Brain microvascular endothelial cell (primary cell): ENCODE data around the gene ELK1.
A peak's percentile ranks its signal among the peaks of the same experiment; 100 is the strongest.

Experiments used
- DNase-seq: peaks from one replicate; pipeline ENCODE4 v3.0.0-alpha.2; 2020
- H3K27ac ChIP-seq: fragments of 250-450 bp; sonication (Bioruptor Pico); 2 replicates; pipeline ENCODE4 v1.5.1; 2020; ENCODE audit warnings: mild to moderate bottlenecking, moderate library complexity
- H3K27me3 ChIP-seq: fragments of 250-450 bp; sonication (Bioruptor Pico); replicated peaks from 2 replicates; pipeline ENCODE4 v1.5.1; 2020; ENCODE audit warnings: mild to moderate bottlenecking
- H3K36me3 ChIP-seq: fragments of 250-450 bp; sonication (Bioruptor Pico); replicated peaks from 2 replicates; pipeline ENCODE4 v1.5.1; 2020; ENCODE audit warnings: mild to moderate bottlenecking
- H3K4me3 ChIP-seq: 2 replicates; pipeline ENCODE4 v1.5.1; 2011; ENCODE audit warnings: low read depth, mild to moderate bottlenecking, control low read depth, low read length, moderate library complexity
- CTCF ChIP-seq: IDR thresholded peaks from 2 replicates; pipeline ENCODE4 v1.5.1; 2011; ENCODE audit warnings: low read depth, mild to moderate bottlenecking, moderate library complexity, low read length, control low read depth, inconsistent platforms; ENCODE audit errors: missing control alignments
- in situ Hi-C: cut with HindIII; loops from 2 replicates; pipeline ENCODE4 v1.10.0; 2017; ENCODE audit warnings: low sequenced_read_pairs, low pct_ligation_motif_present

The ELK1 gene

GRCh38 chrX:47595716-47596251 is 54.6 kb downstream of the ELK1 start:
- Histone ChIP-seq H3K4me3 (no peak overlapping the region), H3K36me3 (no peaks in the 10 kb centered on the region), H3K27me3 (no peaks in the 10 kb centered on the region), H3K27ac (peak overlapping the region; percentile 91)
- in situ Hi-C loops: no loop called here
- peak; percentile 84 for DNase-seq
- no peak for TF ChIP-seq CTCF

- in situ Hi-C loops: no loop called here
- Histone ChIP-seq H3K27me3 (no peaks in the 10 kb centered on the region), H3K27ac (no peak overlapping the region), H3K36me3 (no peaks in the 10 kb centered on the region), H3K4me3 (no peak overlapping the region)
- no peak for TF ChIP-seq CTCF
- no peak for DNase-seq
Measured at GRCh38 chrX:47593522-47593921, 56.8 kb downstream of the ELK1 start.

- in situ Hi-C loops: no loop called here
- no peak for DNase-seq
- no peak for TF ChIP-seq CTCF
Measured at GRCh38 chrX:47590984-47591383, 59.4 kb downstream of the ELK1 start.

GRCh38 chrX:47587906-47588735 is 62.2 kb downstream of the ELK1 start:
- peaks cover 19% of the 10 kb centered on the region for H3K36me3 ChIP-seq
- DNase-seq: no peak
- TF ChIP-seq CTCF: no peak
- H3K4me3 ChIP-seq: no peak overlapping the region
- in situ Hi-C loops: no loop called here
- no peak overlapping the region for H3K27ac ChIP-seq
- H3K27me3 ChIP-seq: no peaks in the 10 kb centered on the region

More at GRCh38 chrX:47590984-47591383, 59.4 kb downstream of the ELK1 start:
- Histone ChIP-seq H3K27me3 (no peaks in the 10 kb centered on the region), H3K36me3 (peaks cover 7% of the 10 kb centered on the region), H3K4me3 (no peak overlapping the region), H3K27ac (no peak overlapping the region)

- Histone ChIP-seq H3K27ac (no peak overlapping the region), H3K4me3 (no peak overlapping the region), H3K27me3 (no peaks in the 10 kb centered on the region), H3K36me3 (peaks cover 19% of the 10 kb centered on the region)
- no peak for TF ChIP-seq CTCF
- in situ Hi-C loops: no loop called here
- DNase-seq: no peak
Measured at GRCh38 chrX:47587091-47587891, 63.1 kb downstream of the ELK1 start.
